ENCODE measurements around the gene TOMM40. TPM values are rescaled to one million over a fixed set of nuclear protein-coding genes. Genes with fewer than 3 reads are reported as not detected.

TOMM40 gene
- total RNA-seq, 1 experiment from 2014 or later: 265 TPM

DNA sequence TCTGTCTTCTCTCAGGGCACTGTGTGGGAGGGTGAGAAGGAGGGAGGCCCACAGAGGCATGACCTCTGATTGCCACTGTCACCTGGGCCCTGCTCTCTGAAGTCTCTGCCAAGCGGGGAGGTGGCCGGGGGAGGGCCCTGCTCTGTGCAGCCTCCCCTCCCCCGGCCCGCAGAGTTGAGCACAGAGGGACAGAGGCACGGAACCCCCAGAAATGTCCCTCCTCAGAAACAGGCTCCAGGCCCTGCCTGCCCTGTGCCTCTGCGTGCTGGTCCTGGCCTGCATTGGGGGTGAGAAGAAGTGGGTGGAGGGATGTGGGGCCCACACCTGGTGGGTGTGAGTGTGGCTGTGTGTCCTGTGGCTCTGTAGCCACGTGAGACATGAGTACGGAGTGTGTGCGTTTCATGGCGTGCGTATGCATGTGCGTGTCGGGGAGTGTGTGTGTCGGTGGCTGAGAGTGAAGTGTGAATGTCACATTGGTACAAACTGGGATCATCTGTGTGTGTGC lies 51.1 kb downstream of the TOMM40 start, which contains the start of gene APOC4:
APOC4 (plus strand) TSS at position 171 of the 505 bp plus-strand sequence; CDS start at position 212, 41 bp downstream.
- Histone ChIP-seq H3K27me3 (no peaks in the 10 kb centered on the region), H3K4me3 (no peak within 1 kb of the TSS), H3K36me3 (no peaks in the 10 kb centered on the region), H3K9me3 (no peaks in the 10 kb centered on the region)
- DNase-seq: no peak

DNA sequence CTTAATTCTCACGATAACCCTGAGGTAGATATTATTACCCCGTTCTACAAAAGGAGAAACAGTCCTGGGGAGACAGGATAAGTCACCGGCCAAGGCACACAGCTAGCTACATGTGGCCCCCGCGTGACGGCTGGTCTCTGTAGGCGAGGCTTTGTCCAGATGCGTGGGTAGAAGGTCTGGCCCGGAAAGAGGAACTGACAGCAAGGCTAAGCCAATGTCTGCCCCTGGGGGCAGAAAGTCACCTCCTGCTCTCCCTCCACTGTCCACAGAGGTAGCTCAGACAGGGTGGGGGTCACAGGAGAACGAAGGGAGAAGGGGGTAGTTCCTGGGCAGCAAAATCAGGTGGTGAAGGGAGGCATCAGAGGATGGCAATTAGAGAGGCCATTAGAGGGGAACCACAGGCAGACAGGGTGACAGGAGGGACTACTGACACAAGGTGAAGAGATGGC lies 52.8 kb downstream of the TOMM40 start:
- Histone ChIP-seq H3K4me3 (no peak overlapping the region), H3K9me3 (no peaks in the 10 kb centered on the region), H3K27me3 (no peaks in the 10 kb centered on the region), H3K36me3 (no peaks in the 10 kb centered on the region)
- DNase-seq: no peak

DNA sequence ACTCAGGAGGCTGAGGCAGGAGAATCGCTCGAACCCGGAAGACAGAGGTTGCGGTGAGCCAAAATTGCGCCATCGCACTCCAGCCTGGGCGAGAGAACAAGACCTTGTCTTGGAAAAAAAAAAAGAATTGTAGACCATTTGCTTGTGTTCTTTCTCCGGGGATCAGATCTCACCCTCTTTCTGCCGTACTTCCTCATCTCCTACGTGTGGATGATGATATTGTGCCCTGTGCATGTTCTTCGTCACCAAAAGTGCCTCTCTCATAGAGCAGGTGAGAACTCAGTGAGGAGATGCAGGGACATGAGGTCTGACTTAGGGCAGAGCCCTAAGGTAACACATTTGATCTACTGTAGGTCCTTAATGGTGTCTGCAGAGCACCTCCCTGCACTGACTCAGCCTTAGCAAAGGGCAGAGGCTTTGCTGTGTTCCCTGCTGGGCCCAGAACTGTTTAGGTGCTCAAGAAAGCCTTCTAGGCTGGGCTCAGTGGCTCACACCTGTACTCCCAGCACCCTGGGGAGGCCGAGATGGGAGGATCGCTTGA lies 56.1 kb downstream of the TOMM40 start:
- no peak for DNase-seq
- H3K27me3 ChIP-seq: no peaks in the 10 kb centered on the region
- H3K36me3 ChIP-seq: peaks cover 6% of the 10 kb centered on the region
- no peak overlapping the region for H3K4me3 ChIP-seq
- no peaks in the 10 kb centered on the region for H3K9me3 ChIP-seq

DNA sequence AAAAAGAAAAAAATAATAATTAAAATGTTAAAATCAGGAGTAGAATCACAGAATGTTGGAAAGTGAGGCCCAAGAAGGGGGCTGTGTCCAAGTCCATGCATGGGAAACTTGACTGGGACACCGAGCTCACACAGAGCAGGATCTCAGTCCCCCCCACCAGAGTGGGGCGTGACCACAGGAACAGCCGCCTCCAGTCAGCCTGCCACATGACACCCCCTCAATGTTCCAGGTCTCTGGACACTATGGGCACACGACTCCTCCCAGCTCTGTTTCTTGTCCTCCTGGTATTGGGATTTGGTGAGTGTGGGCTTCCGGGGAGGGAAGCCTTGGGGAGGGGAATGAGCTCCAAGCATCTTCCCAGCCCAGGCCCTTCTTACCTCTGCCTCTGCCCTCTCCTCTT lies 57.2 kb downstream of the TOMM40 start:
- H3K9me3 ChIP-seq: no peaks in the 10 kb centered on the region
- DNase-seq: no peak
- H3K36me3 ChIP-seq: peaks cover 7% of the 10 kb centered on the region
- H3K27me3 ChIP-seq: no peaks in the 10 kb centered on the region
- H3K4me3 ChIP-seq: no peak overlapping the region

DNA sequence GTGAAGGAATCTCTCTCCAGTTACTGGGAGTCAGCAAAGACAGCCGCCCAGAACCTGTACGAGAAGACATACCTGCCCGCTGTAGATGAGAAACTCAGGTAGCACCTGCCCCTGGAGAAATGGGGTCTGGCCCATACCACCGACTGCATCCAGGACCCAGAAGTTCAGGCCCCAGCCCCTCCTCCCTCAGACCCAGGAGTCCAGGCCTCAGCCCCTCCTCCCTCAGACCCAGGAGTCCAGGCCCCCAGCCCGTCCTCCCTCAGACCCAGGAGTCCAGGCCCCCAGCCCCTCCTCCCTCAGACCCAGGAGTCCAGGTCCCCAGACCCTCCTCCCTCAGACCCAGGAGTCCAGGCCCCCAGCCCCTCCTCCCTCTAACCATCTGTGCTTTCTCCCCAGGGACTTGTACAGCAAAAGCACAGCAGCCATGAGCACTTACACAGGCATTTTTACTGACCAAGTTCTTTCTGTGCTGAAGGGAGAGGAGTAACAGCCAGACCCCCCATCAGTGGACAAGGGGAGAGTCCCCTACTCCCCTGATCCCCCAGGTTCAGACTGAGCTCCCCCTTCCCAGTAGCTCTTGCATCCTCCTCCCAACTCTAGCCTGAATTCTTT lies 57.8 kb downstream of the TOMM40 start:
- Histone ChIP-seq H3K27me3 (no peaks in the 10 kb centered on the region), H3K36me3 (peaks cover 8% of the 10 kb centered on the region), H3K4me3 (no peak overlapping the region), H3K9me3 (no peaks in the 10 kb centered on the region)
- DNase-seq: no peak

DNA sequence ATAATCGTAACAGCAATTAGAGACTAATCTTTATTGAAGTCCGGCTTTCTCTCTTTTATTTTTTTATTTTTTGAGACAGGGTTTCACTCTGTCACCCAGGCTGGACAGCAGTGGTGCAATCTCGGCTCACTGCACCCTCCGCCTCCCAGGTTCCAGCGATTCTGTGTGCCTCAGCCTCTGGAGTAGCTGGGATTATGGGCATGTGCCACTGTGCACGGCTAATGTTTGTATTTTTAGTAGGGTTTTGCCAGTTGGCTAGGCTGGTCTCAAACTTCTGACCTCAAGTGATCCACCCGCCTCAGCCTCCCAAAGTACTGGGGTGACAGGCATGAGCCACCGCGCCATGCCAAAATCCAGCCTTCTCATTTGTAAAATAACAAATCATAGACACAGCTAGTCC lies 58.5 kb downstream of the TOMM40 start:
- no peak for DNase-seq
- Histone ChIP-seq H3K36me3 (peaks cover 8% of the 10 kb centered on the region), H3K27me3 (no peaks in the 10 kb centered on the region), H3K4me3 (no peak overlapping the region), H3K9me3 (no peaks in the 10 kb centered on the region)

DNA sequence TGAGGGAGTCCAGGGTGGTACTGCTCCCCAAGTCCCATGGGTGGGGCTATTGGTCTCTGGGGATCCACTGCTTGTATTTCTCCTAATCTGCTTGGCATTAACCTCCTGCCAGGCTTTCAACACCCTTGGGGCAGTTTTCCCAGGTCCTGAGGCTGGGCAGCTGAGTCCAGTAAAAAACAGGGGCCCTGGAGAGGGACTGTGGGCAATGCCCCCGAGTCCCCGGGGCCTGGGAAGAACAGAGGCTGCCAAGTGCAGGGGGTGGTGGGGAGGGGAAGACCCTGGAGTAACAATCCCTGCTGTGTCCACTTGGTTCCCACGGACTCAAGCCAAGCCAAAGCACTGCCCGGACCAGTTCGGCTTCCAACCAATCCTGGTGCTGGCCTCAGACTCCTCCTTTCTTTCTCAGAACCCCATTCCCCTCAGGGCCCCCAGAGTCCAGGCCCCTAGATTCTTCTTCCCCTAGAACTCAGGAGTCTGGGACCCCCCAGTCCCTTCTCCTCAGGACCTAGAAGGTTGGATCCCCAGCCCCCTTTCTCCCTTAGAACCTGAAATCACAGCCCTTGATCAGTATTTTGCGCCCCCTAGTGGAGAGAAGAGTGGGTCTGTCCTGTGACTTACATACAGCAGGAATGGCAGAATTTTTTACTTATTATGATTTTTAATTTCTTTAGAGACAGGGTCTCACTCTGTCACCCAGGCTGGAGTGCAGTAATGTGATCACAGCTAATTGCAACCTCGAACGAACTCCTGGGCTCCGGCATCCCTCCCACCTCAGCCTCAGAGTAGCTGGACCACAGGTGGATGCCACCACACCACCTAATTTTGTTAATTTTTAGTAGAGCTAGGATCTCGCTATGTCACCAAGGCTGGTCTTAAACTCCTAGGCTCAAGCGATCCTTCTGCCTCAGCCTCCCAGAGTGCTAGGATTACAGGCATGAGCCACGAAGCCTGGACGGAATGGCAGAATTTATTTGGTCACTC lies 60.4 kb downstream of the TOMM40 start:
- peak; percentile 48 for DNase-seq
- H3K4me3 ChIP-seq: no peak overlapping the region
- no peaks in the 10 kb centered on the region for H3K9me3 ChIP-seq
- peaks cover 15% of the 10 kb centered on the region for H3K36me3 ChIP-seq
- H3K27me3 ChIP-seq: no peaks in the 10 kb centered on the region

Other genes with a start within 250 kb of the TOMM40 start
- 120 and 141 TPM in 2 replicates for gene PVR, start 247.3 kb upstream of the TOMM40 start, total RNA-seq (2014; rRNA removed; shearing (Covaris generic); ENCODE audit: low replicate concordance)
- gene CEACAM19, start 219.8 kb upstream of the TOMM40 start, total RNA-seq (2014; rRNA removed; shearing (Covaris generic); ENCODE audit: low replicate concordance): 0.47 and 0.69 TPM in 2 replicates
- gene CEACAM16, start 192.1 kb upstream of the TOMM40 start, total RNA-seq (2014; rRNA removed; shearing (Covaris generic); ENCODE audit: low replicate concordance): 0.92 TPM in 1 of 2 replicates, not detected in the other
- 2.2 and 3.6 TPM in 2 replicates for gene BCL3, start 142.5 kb upstream of the TOMM40 start, total RNA-seq (2014; rRNA removed; shearing (Covaris generic); ENCODE audit: low replicate concordance)
- not detected in 2 replicates for gene CBLC, start 113.4 kb upstream of the TOMM40 start, total RNA-seq (2014; rRNA removed; shearing (Covaris generic); ENCODE audit: low replicate concordance)
- 4.1 and 6.1 TPM in 2 replicates for gene BCAM, start 82.2 kb upstream of the TOMM40 start, total RNA-seq (2014; rRNA removed; shearing (Covaris generic); ENCODE audit: low replicate concordance)
- gene NECTIN2, start 45.0 kb upstream of the TOMM40 start, total RNA-seq (2014; rRNA removed; shearing (Covaris generic); ENCODE audit: low replicate concordance): 23.6 and 38.2 TPM in 2 replicates
- gene APOE, start 14.5 kb downstream of the TOMM40 start, total RNA-seq (2014; rRNA removed; shearing (Covaris generic); ENCODE audit: low replicate concordance): 0.67 and 3.2 TPM in 2 replicates
- not detected in 2 replicates for gene APOC1, start 23.4 kb downstream of the TOMM40 start, total RNA-seq (2014; rRNA removed; shearing (Covaris generic); ENCODE audit: low replicate concordance)
- gene APOC4, start 51.0 kb downstream of the TOMM40 start, total RNA-seq (2014; rRNA removed; shearing (Covaris generic); ENCODE audit: low replicate concordance): not detected in 2 replicates
- gene APOC2, start 54.8 kb downstream of the TOMM40 start, total RNA-seq (2014; rRNA removed; shearing (Covaris generic); ENCODE audit: low replicate concordance): not detected in 2 replicates
- gene CLPTM1, start 64.1 kb downstream of the TOMM40 start, total RNA-seq (2014; rRNA removed; shearing (Covaris generic); ENCODE audit: low replicate concordance): 5.2 and 14.0 TPM in 2 replicates
- gene RELB, start 110.2 kb downstream of the TOMM40 start, total RNA-seq (2014; rRNA removed; shearing (Covaris generic); ENCODE audit: low replicate concordance): 8.5 and 16.8 TPM in 2 replicates
- gene CLASRP, start 147.8 kb downstream of the TOMM40 start, total RNA-seq (2014; rRNA removed; shearing (Covaris generic); ENCODE audit: low replicate concordance): 22.7 and 25.1 TPM in 2 replicates
- not detected in 2 replicates for gene ZNF296, start 185.2 kb downstream of the TOMM40 start, total RNA-seq (2014; rRNA removed; shearing (Covaris generic); ENCODE audit: low replicate concordance)
- 28.2 and 73.6 TPM in 2 replicates for gene GEMIN7, start 188.0 kb downstream of the TOMM40 start, total RNA-seq (2014; rRNA removed; shearing (Covaris generic); ENCODE audit: low replicate concordance)
- 18.1 and 33.1 TPM in 2 replicates for gene PPP1R37, start 201.9 kb downstream of the TOMM40 start, total RNA-seq (2014; rRNA removed; shearing (Covaris generic); ENCODE audit: low replicate concordance)

All from MG63 (cell line).